Measurements from ENCODE around the gene NAPSA. TPM values are rescaled to one million over a fixed set of nuclear protein-coding genes. Genes with fewer than 3 reads are reported as not detected.

Gene NAPSA
- total RNA-seq, 1 donor from 2014 or later = 1.6 TPM

DNA sequence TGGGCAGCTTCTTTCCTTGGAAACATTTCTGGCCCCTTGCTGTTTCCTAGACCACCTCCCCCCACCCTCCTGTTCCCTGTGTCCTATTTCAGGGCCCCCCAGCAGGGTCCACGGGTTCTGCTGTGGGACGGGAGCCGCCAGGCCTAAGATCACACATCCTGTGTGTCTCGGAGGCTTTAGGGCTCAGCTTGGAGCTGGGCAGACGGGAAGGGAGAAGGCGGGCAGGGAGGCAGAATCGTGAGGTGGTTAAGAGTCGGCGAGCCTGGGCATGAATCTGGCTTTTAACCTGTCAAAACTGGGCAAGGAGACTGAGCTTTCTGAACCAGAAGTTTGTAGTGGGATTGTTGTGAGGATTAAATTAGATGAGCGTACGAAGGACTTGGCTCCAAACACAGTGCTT, 41.1 kb downstream of the NAPSA start:
- H3K9me3 ChIP-seq = no peaks in the 10 kb centered on the region
- no peaks in the 10 kb centered on the region for H3K27me3 ChIP-seq
- TF ChIP-seq, protein P1, sequence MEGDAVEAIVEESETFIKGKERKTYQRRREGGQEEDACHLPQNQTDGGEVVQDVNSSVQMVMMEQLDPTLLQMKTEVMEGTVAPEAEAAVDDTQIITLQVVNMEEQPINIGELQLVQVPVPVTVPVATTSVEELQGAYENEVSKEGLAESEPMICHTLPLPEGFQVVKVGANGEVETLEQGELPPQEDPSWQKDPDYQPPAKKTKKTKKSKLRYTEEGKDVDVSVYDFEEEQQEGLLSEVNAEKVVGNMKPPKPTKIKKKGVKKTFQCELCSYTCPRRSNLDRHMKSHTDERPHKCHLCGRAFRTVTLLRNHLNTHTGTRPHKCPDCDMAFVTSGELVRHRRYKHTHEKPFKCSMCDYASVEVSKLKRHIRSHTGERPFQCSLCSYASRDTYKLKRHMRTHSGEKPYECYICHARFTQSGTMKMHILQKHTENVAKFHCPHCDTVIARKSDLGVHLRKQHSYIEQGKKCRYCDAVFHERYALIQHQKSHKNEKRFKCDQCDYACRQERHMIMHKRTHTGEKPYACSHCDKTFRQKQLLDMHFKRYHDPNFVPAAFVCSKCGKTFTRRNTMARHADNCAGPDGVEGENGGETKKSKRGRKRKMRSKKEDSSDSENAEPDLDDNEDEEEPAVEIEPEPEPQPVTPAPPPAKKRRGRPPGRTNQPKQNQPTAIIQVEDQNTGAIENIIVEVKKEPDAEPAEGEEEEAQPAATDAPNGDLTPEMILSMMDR (IDR thresholded peaks at IDR 0.05) = no peak
- H3K27ac ChIP-seq = no peak overlapping the region
- intact Hi-C loops (cut with DNase I) = no loop called here
- no peaks in the 10 kb centered on the region for H3K36me3 ChIP-seq
- H3K4me1 ChIP-seq = peaks cover 3 to 11% of the 10 kb centered on the region in 2 donors
- no peak for DNase-seq (ENCODE audit: low spot score in 2 of 2)
- H3K4me3 ChIP-seq = no peak overlapping the region

DNA sequence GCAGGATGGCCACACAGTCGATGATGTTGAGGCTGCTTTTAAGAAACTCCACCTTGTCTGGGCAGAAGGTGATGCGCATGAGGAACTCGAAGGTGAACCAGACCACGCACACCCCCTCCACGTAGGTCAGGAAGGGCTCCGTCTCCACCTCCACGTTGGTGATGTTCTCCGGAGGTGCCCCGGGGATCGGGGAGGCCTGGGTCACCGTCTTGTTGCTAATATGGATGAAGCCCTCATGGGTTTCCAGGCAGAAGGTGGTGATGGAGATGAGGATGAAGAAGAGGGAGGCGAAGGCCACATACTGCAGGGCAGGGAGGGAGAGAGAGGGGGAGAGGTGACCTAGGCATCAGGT, 41.7 kb downstream of the NAPSA start:
- no peaks in the 10 kb centered on the region for H3K36me3 ChIP-seq
- no peak for DNase-seq (ENCODE audit: low spot score in 2 of 2)
- intact Hi-C loops (cut with DNase I) = no loop called here
- H3K27me3 ChIP-seq = no peaks in the 10 kb centered on the region
- peaks cover 3 to 8% of the 10 kb centered on the region in 2 donors for H3K4me1 ChIP-seq
- H3K4me3 ChIP-seq = no peak overlapping the region
- no peak overlapping the region for H3K27ac ChIP-seq
- TF ChIP-seq, protein P1 (IDR thresholded peaks at IDR 0.05) = no peak
- no peaks in the 10 kb centered on the region for H3K9me3 ChIP-seq

DNA sequence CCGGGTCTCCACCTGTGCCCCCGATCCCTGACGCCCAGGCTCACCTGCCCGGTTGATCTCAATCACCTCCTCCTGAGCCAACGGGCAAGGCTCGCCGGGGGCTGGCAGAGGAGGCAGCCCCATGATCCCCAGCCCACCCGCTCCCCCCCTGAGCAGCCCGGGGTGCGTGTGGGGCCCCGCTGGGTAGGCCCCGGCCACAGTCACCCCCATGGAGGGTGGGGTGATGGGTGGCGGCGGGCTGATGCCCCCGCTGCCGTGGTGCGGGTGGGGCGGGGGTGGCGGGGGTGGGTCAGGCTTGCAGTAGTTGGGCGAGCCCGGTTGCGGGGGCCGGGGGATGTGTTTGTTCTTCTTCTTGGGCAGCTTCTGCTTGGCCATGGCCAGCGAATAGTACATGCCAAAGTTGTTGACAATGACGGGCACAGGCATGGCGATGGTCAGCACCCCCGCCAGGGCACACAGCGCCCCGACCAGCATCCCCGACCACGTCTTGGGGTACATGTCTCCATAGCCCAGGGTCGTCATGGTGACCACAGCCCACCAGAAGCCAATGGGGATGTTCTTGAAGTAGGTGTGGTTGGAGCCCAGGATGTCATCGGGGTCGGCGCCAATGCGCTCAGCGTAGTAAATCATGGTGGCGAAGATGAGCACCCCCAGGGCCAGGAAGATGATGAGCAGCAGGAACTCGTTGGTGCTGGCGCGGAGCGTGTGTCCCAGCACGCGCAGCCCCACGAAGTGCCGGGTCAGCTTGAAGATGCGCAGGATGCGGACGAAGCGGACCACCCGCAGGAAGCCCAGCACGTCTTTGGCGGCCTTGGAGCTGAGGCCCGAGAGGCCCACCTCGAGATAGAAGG, 42.3 kb downstream of the NAPSA start:
- no peaks in the 10 kb centered on the region for H3K36me3 ChIP-seq
- no peak overlapping the region for H3K4me3 ChIP-seq
- H3K27me3 ChIP-seq = no peaks in the 10 kb centered on the region
- H3K27ac ChIP-seq = no peak overlapping the region
- DNase-seq (ENCODE audit: low spot score in 2 of 2) = no peak
- intact Hi-C loops (cut with DNase I) = no loop called here
- H3K9me3 ChIP-seq = no peaks in the 10 kb centered on the region
- TF ChIP-seq, protein P1 (IDR thresholded peaks at IDR 0.05) = no peak
- peaks cover 3 to 8% of the 10 kb centered on the region in 2 donors for H3K4me1 ChIP-seq

DNA sequence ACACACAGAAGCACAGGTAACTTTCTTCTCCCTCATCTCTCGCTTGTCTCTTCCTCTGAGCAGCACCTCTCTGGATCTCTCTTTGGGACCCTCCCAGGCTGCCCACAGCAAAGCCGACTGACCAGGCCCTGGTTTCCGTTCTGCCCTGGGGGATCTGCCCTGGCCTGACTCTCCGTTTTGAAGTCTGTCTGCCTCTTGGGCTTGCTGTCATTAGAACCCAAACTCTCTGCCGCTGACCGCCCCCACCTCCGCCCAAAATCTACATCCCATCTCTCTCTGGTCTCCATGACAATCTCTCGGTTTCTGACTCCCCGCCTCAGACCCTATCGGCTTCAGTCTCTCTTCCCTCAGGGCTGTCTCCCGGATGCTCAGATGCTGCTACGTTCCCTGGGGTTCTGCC, 43.2 kb downstream of the NAPSA start:
- no peak for DNase-seq (ENCODE audit: low spot score in 2 of 2)
- no peaks in the 10 kb centered on the region for H3K36me3 ChIP-seq
- TF ChIP-seq, protein P1 (IDR thresholded peaks at IDR 0.05) = no peak
- H3K4me3 ChIP-seq = no peak overlapping the region
- H3K4me1 ChIP-seq = peaks cover 3 to 8% of the 10 kb centered on the region in 2 donors
- H3K9me3 ChIP-seq = no peaks in the 10 kb centered on the region
- intact Hi-C loops (cut with DNase I) = no loop called here
- no peaks in the 10 kb centered on the region for H3K27me3 ChIP-seq
- H3K27ac ChIP-seq = no peak overlapping the region

DNA sequence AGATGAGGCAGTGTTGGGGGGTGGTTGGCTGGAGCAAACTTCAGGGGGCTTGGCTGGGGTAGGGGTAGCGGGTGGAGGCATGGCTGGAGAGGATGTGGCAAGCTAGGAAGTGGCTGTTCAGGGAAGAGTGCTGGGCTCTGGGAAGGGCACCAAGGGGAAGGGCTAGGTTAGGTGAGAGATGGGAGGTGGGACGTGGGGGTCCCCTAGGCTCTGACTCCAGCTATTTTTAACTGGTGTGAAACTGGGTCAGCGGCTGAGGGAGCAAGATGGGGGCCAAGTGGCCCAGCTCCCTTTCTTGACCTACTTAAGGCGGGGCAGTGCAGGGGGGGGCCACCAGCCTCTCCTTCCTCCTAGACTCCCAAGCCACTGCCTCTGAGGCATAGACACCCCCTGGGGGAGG, 43.6 kb downstream of the NAPSA start:
- intact Hi-C loops (cut with DNase I) = no loop called here
- peaks cover 3 to 8% of the 10 kb centered on the region in 2 donors for H3K4me1 ChIP-seq
- no peak overlapping the region for H3K27ac ChIP-seq
- DNase-seq (ENCODE audit: low spot score in 2 of 2) = no peak
- TF ChIP-seq, protein P1 (IDR thresholded peaks at IDR 0.05) = no peak
- H3K9me3 ChIP-seq = no peaks in the 10 kb centered on the region
- H3K27me3 ChIP-seq = no peaks in the 10 kb centered on the region
- no peak overlapping the region for H3K4me3 ChIP-seq
- no peaks in the 10 kb centered on the region for H3K36me3 ChIP-seq

Measured in ascending aorta (tissue), 2 donors.